Activated CD8-positive, alpha-beta memory T cell treated with anti-CD3 and anti-CD28 coated beads for 1 hour (primary cell): Measurements from ENCODE around the gene BCAR3.
"Not testable (repeated sequence)": the region's sequence is repeated elsewhere in the genome, so short reads cannot be mapped to it uniquely, and the experiment has no call there.

ENCODE experiments used
- DNase-seq, 2 donors: peaks; one replicate each; pipeline ENCODE4 v3.0.0-alpha.2; 2020; ENCODE audit warnings: low read depth in 1 of 2; ENCODE audit errors: extremely low read depth in 1 of 2

The BCAR3 gene

GRCh38 chr1:93554883-93555872 lies 126.5 kb downstream of the BCAR3 start:
- no peak for DNase-seq

- not testable (repeated sequence) for DNase-seq
These were observed 127.6 kb downstream of the BCAR3 start for GRCh38 chr1:93553886-93554490.

DNA sequence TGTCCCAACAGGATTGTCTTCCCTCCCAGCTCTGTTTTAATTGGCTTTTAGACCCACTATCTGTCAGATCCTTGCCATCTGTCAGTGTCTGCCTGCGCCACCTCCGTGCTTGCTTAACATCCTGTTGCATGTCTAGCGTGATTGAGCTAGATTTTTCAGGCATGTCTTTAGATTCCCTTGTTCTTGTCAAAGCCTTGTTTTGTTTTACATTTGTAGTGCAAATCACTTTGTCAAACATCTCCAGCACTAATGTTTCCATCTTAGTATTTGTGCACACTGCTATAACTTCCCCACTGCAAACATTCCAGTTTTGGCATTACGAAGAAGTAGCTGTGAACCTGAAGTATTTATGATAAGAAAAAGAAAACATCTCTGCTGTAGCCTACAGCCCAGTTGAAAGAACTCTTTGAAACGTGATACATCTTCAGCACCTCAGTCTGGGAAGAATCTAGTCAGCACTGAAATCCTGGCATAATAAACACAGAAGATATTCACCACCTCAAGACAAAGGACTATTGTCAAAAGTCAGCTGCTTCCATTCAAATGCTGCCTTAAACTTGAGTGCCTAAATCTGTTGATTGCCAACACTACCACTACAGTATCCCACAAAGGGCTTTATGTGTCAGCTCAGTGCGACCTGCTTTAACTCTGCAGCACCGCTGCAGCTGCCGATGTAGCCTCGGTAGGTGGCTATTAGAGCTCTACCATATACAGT lies 128.7 kb downstream of the BCAR3 start:
- DNase-seq = no peak

- DNase-seq = no peak
These were observed 131.8 kb downstream of the BCAR3 start for GRCh38 chr1:93549811-93550210.

DNA sequence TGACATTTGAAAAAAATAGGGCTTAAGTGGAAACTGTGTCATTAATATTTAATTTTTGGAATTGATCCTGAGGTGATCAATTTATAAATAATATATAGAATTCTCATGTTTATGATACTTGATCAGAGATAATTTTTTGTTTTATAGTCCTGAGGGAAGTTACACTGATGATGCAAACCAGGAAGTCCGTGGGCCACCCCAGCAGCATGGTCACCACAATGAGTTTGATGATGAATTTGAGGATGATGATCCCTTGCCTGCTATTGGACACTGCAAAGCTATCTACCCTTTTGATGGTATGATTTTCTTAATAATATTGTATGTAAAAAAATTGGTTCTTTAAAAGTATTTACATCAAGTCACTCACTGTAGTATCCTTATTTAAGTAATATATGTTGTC lies 132.5 kb downstream of the BCAR3 start:
- no peak for DNase-seq

GRCh38 chr1:93546162-93546863 lies 135.3 kb downstream of the BCAR3 start:
- no peak for DNase-seq

GRCh38 chr1:93542398-93542797 lies 139.2 kb downstream of the BCAR3 start:
- DNase-seq = no peak

DNA sequence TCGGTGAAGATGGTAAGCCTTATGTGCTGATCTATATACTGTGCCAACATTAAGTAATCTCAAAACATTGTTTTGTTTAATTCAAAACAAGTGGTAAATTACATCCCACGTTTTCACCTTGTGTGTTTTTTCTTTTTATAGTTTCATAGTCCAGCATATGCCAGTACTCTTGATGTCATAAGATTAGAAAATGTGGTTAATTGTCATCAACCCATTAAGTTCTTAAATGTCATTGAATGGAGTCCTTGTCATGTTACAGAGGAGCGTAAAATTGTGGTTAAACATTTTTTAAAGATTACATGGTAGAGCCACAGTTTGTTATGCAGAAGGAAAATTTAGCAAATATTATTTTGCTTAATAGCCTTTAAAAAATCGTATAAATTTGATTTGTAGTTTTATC lies 140.6 kb downstream of the BCAR3 start:
- DNase-seq = no peak

- DNase-seq = no peak
These were observed 143.7 kb downstream of the BCAR3 start for GRCh38 chr1:93537924-93538323.

GRCh38 chr1:93537396-93537795 lies 144.2 kb downstream of the BCAR3 start:
- DNase-seq = no peak

DNA sequence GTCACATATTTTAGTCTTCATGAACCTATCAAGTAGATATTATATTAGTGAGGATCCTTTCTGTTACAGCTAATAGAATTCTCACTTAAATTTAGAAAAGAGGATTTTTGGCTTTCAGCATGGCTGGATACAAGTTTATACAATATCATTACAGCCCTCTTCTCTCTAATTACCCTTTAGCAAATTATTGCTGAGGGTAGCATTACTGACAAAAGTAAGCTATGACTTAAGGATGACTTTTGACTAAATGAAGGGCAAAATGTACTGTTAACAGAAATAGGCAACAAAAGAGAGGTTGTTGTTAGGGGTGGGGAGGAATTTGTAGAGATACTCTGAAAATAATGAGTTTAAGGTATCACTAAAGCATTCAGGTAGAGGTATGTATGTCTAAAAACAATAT lies 148.0 kb downstream of the BCAR3 start:
- no peak for DNase-seq

DNA sequence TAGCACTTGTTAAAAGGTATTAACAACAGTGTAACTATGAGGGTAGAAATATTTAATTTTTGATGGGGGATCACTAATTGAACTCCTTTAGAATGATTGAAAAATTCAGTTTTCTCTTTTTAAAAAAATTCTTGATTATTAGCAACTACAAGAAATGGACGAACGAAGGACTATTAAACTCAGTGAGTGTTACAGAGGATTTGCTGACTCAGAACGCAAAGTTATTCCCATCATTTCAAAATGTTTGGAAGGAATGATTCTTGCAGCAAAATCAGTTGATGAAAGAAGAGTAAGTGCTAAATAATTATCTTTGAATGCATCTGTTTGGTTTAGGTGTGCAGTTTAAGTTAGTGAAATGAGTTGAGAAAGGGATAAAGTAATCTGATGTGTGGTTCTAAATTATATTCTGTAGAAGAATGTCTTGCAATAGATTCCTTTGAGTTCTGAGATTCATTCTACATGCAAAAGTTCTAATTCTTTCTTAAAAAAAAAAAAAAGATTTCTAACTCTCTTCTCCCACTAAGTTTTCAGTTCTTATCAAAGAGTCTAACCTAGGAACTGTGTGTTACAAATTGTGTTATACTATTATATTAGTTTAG lies 148.8 kb downstream of the BCAR3 start:
- no peak for DNase-seq

DNA sequence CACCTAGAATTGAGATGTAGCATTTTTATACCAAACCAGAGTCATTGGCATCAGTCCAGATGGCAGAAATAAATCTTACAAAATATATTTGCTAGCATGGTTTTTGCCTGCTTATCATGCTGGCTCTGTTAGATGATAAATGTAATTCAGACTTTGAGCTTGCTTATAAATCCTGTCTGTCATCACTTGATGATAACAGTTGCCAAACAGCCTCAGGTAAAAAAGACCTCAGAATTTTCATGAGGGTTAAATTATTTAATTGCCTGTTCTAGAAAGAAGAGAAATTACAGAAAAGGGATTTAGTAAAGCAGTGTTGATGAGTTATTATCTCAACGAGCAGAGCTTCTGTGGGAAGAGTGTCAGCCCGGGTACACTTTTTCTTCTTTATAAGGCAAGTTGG lies 150.4 kb downstream of the BCAR3 start:
- no peak for DNase-seq

GRCh38 chr1:93528412-93528811 lies 153.2 kb downstream of the BCAR3 start:
- DNase-seq = no peak

DNA sequence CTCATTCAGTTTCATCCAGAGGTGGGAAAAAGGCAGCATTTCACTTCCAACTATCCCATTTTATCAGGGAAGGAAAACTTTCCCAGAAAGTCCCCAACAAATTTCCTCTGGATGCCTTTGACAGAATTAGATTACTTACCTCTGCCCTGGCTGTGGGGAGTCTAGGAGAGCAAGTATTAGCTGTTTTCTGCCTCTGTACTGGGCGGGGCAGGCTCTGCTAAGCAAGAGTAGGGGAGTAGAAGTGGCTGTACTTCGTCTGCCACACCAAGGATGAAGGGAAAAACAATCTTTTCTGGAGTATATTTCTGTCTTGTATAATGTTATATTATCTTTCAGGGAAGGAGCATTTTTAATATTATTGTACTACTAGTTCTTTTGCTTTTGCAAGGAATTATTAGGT lies 155.2 kb downstream of the BCAR3 start:
- DNase-seq = no peak

DNA sequence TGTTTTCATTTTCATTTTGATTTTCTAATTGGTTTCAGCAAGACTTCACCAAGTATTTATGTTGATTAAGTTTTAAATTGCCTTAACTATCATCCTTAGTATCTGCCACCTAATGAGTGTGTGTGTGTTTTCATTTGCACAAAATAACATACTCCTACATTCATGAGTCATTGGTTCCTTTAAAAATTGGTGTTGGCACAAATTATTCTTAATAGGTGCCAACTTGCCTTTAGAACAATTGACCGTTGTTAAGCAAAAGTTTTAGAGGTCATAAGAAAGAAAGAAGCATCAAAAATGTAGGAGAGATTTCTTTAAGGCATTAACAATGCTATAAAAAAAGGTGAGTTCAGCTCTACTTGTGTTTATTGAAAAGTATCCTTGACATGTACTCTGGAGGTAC lies 156.2 kb downstream of the BCAR3 start:
- no peak for DNase-seq

GRCh38 chr1:93522721-93523120 lies 158.9 kb downstream of the BCAR3 start:
- no peak for DNase-seq

GRCh38 chr1:93521618-93522017 lies 160.0 kb downstream of the BCAR3 start:
- DNase-seq = no peak

- no peak for DNase-seq
These were observed 162.3 kb downstream of the BCAR3 start for GRCh38 chr1:93519199-93519829.

- DNase-seq = no peak
These were observed 163.1 kb downstream of the BCAR3 start for GRCh38 chr1:93518516-93518915.
